Astrocyte (in vitro differentiated cells and primary cell): ENCODE data around the gene NAT9. TPM values are rescaled to one million over a fixed set of nuclear protein-coding genes. Genes with fewer than 3 reads are reported as not detected.

Source experiments
- DNase-seq: peaks from one replicate; pipeline ENCODE4 v3.0.0-alpha.2; 2010; ENCODE audit warnings: low read depth
- FAIRE-seq: peaks from 2 replicates; lab custom pipeline; 2011; peaks lifted over from hg19 to GRCh38; lab: Jason Lieb, UNC
- H2AFZ ChIP-seq: 2 replicates; pipeline ENCODE4 v1.6.0; 2012; ENCODE audit warnings: low read depth, low read length, inconsistent platforms
- H3K27ac ChIP-seq: 2 replicates; pipeline ENCODE4 v1.5.1; 2011; ENCODE audit warnings: low read depth, low read length, inconsistent platforms
- H3K27me3 ChIP-seq: 2 replicates; pipeline ENCODE4 v1.6.0; 2011; ENCODE audit warnings: low read length, inconsistent platforms; ENCODE audit not compliant: insufficient read depth
- H3K36me3 ChIP-seq: 2 replicates; pipeline ENCODE4 v1.5.1; 2011; ENCODE audit warnings: low read length, inconsistent platforms; ENCODE audit not compliant: insufficient read depth
- H3K4me1 ChIP-seq: 2 replicates; pipeline ENCODE4 v1.5.1; 2011; ENCODE audit warnings: low read length, inconsistent platforms; ENCODE audit not compliant: insufficient read depth
- H3K4me2 ChIP-seq: 2 replicates; pipeline ENCODE4 v1.6.0; 2012; ENCODE audit warnings: low read length, inconsistent platforms
- H3K4me3 ChIP-seq: 2 replicates; pipeline ENCODE4 v1.5.1; 2011; ENCODE audit warnings: low read depth, mild to moderate bottlenecking, low read length, inconsistent platforms; ENCODE audit not compliant: insufficient read depth
- H3K79me2 ChIP-seq: 2 replicates; pipeline ENCODE4 v1.6.0; 2012; ENCODE audit warnings: mild to moderate bottlenecking, low read length, inconsistent platforms; ENCODE audit not compliant: insufficient read depth
- H3K9ac ChIP-seq: 2 replicates; pipeline ENCODE4 v1.6.0; 2012; ENCODE audit warnings: mild to moderate bottlenecking, low read length, inconsistent platforms
- H3K9me3 ChIP-seq: 2 replicates; pipeline ENCODE4 v1.5.1; 2012; ENCODE audit warnings: low read depth, mild to moderate bottlenecking, low read length, inconsistent platforms; ENCODE audit not compliant: insufficient read depth
- H4K20me1 ChIP-seq: 2 replicates; pipeline ENCODE4 v1.6.0; 2012; ENCODE audit warnings: low read length, inconsistent platforms; ENCODE audit not compliant: insufficient read depth
- H3K27ac Mint-ChIP-seq: one replicate; pipeline ENCODE4 v1.8.0; 2021; ENCODE audit warnings: mild to moderate bottlenecking, mixed read lengths; ENCODE audit not compliant: unreplicated experiment
- H3K27me3 Mint-ChIP-seq: one replicate; pipeline ENCODE4 v1.8.0; 2021; ENCODE audit warnings: low read depth, mixed read lengths; ENCODE audit not compliant: unreplicated experiment
- H3K36me3 Mint-ChIP-seq: one replicate; pipeline ENCODE4 v1.8.0; 2021; ENCODE audit warnings: low read depth, mixed read lengths; ENCODE audit not compliant: unreplicated experiment
- H3K4me1 Mint-ChIP-seq: one replicate; pipeline ENCODE4 v1.8.0; 2021; ENCODE audit warnings: low read depth, mixed read lengths; ENCODE audit not compliant: unreplicated experiment
- H3K4me3 Mint-ChIP-seq: one replicate; pipeline ENCODE4 v1.8.0; 2021; ENCODE audit warnings: mild to moderate bottlenecking, moderate library complexity, mixed read lengths; ENCODE audit not compliant: unreplicated experiment
- H3K9me3 Mint-ChIP-seq: one replicate; pipeline ENCODE4 v1.8.0; 2021; ENCODE audit warnings: mild to moderate bottlenecking, mixed read lengths; ENCODE audit not compliant: unreplicated experiment
- CTCF ChIP-seq: IDR thresholded peaks from 2 replicates; pipeline ENCODE4 v1.5.1; 2011; ENCODE audit warnings: low read depth, mild to moderate bottlenecking, inconsistent platforms, low read length, moderate library complexity; ENCODE audit not compliant: insufficient read depth
- EZH2 ChIP-seq: IDR thresholded peaks from 2 replicates; pipeline ENCODE4 v1.6.1; 2012; ENCODE audit warnings: mild to moderate bottlenecking, low read length, inconsistent platforms; ENCODE audit not compliant: insufficient read depth
- total RNA-seq: library from RNA; stranded (reverse); gene quantifications from 2 replicates; pipeline ENCODE4 v1.2.1, GENCODE V29; 2021

The NAT9 gene
- total RNA-seq, 1 donor from 2014 or later, result 58.4 TPM

GRCh38 chr17:74768069-74768762, 7.9 kb downstream of the NAT9 start:
- TF ChIP-seq EZH2 (no peak), CTCF (no peak)
- FAIRE-seq, result no peak
- peak overlapping the region; percentile 48 for H3K27ac Mint-ChIP-seq

GRCh38 chr17:74767111-74767516, 9.0 kb downstream of the NAT9 start:
- Histone ChIP-seq H3K9ac (no peak overlapping the region), H3K9me3 (no peaks in the 10 kb centered on the region), H3K27me3 (no peaks in the 10 kb centered on the region), H3K4me1 (peaks cover 8% of the 10 kb centered on the region), H3K36me3 (peaks cover 12% of the 10 kb centered on the region), H3K79me2 (no peaks in the 10 kb centered on the region), H4K20me1 (peaks cover 29% of the 10 kb centered on the region), H3K4me2 (no peak overlapping the region), H3K27ac (no peak overlapping the region), H2AFZ (no peak overlapping the region), H3K4me3 (no peak overlapping the region)
- DNase-seq (no peak), FAIRE-seq (no peak)
- no peak overlapping the region for H3K4me3 Mint-ChIP-seq
- H3K4me1 Mint-ChIP-seq, result peaks cover 9% of the 10 kb centered on the region
- no peak overlapping the region for H3K27ac Mint-ChIP-seq
- peaks cover 8% of the 10 kb centered on the region for H3K36me3 Mint-ChIP-seq
- no peaks in the 10 kb centered on the region for H3K9me3 Mint-ChIP-seq
- no peak for TF ChIP-seq CTCF
- no peak for TF ChIP-seq EZH2
- H3K27me3 Mint-ChIP-seq, result no peaks in the 10 kb centered on the region

More at GRCh38 chr17:74768069-74768762, 7.9 kb downstream of the NAT9 start:
- peak overlapping the region; percentile 33 for H3K4me2 ChIP-seq
- H3K4me3 ChIP-seq, result no peak overlapping the region
- peak; percentile 61 for DNase-seq
- peak overlapping the region; percentile 27 for H3K9ac ChIP-seq
- peaks cover under 1% of the 10 kb centered on the region for H3K79me2 ChIP-seq
- no peaks in the 10 kb centered on the region for H3K27me3 ChIP-seq
- no peaks in the 10 kb centered on the region for H3K9me3 ChIP-seq
- H3K27me3 Mint-ChIP-seq, result no peaks in the 10 kb centered on the region
- H3K9me3 Mint-ChIP-seq, result no peaks in the 10 kb centered on the region
- H3K27ac ChIP-seq, result peak overlapping the region; percentile 13
- H4K20me1 ChIP-seq, result peaks cover 40% of the 10 kb centered on the region
- H2AFZ ChIP-seq, result no peak overlapping the region
- peaks cover 13% of the 10 kb centered on the region for H3K4me1 Mint-ChIP-seq
- peaks cover 8% of the 10 kb centered on the region for H3K4me1 ChIP-seq
- H3K4me3 Mint-ChIP-seq, result no peak overlapping the region
- peaks cover 22% of the 10 kb centered on the region for H3K36me3 ChIP-seq
- peaks cover 14% of the 10 kb centered on the region for H3K36me3 Mint-ChIP-seq

GRCh38 chr17:74766413-74766812, 9.7 kb downstream of the NAT9 start:
- Mint-ChIP-seq H3K4me1 (peaks cover 9% of the 10 kb centered on the region), H3K9me3 (no peaks in the 10 kb centered on the region), H3K36me3 (peaks cover 7% of the 10 kb centered on the region), H3K4me3 (no peak overlapping the region), H3K27ac (no peak overlapping the region), H3K27me3 (no peaks in the 10 kb centered on the region)
- Histone ChIP-seq H3K4me1 (peaks cover 8% of the 10 kb centered on the region), H3K27ac (no peak overlapping the region), H3K27me3 (no peaks in the 10 kb centered on the region), H2AFZ (no peak overlapping the region), H3K9me3 (no peaks in the 10 kb centered on the region), H4K20me1 (peaks cover 22% of the 10 kb centered on the region), H3K9ac (no peak overlapping the region), H3K79me2 (no peaks in the 10 kb centered on the region), H3K36me3 (peaks cover 6% of the 10 kb centered on the region), H3K4me3 (no peak overlapping the region), H3K4me2 (no peak overlapping the region)
- FAIRE-seq, result no peak
- TF ChIP-seq CTCF (no peak), EZH2 (no peak)
- no peak for DNase-seq
